Ovary (tissue), 3 donors: ENCODE measurements around the gene ROR2.

Source experiments
- CTCF ChIP-seq, 3 donors: fragments of 450-650 bp in 2 of 3; fragments of 200-600 bp in 1 of 3; IDR thresholded peaks; one replicate each; pipeline versions ENCODE4 v1.5.1 to v1.8.0; 2016 to 2022; ENCODE audit warnings: antibody characterized with exemption in 3 of 3, mild to moderate bottlenecking in 1 of 3
- EP300 ChIP-seq: sonication (generic); formaldehyde crosslinking; IDR thresholded peaks from one replicate; pipeline ENCODE4 v1.6.1; 2017; ENCODE audit warnings: antibody characterized with exemption
- POLR2A ChIP-seq: fragments of 450-650 bp; IDR thresholded peaks from one replicate; pipeline ENCODE4 v1.6.1; 2017; ENCODE audit warnings: antibody characterized with exemption, mild to moderate bottlenecking, moderate library complexity
- donor health status: DM: no; HTN: no; CAD: no.

- no peak for TF ChIP-seq POLR2A
- TF ChIP-seq CTCF (IDR thresholded peaks at IDR 0.05), result no peak
- no peak for TF ChIP-seq EP300
Measured at GRCh38 chr9:91723420-91724067, 226.5 kb downstream of the ROR2 start.
